Esophagus muscularis mucosa (tissue), 3 donors: Measurements from ENCODE around the gene GRIK3.

ENCODE experiments used
- CTCF ChIP-seq, 3 experiments: fragments of 200-600 bp in 2 of 3; fragments of 450-650 bp in 1 of 3; sonication (generic) in 2 of 3; IDR thresholded peaks; one replicate each; pipeline ENCODE4 v1.5.1; 2017 to 2019; ENCODE audit warnings: antibody characterized with exemption in 3 of 3, mild to moderate bottlenecking in 2 of 3, moderate library complexity in 1 of 3
- POLR2AphosphoS5 ChIP-seq, 2 donors: sonication (generic); formaldehyde crosslinking; IDR thresholded peaks; one replicate each; pipeline ENCODE4 v1.6.1; 2017; ENCODE audit warnings: antibody characterized with exemption in 2 of 2

- TF ChIP-seq CTCF (IDR thresholded peaks at IDR 0.05) (no peak), POLR2AphosphoS5 (IDR thresholded peaks at IDR 0.05) (no peak)
Observed at GRCh38 chr1:37073152-37073853, 39.0 kb upstream of the GRIK3 start.
